Gastrocnemius medialis (tissue), 4 donors: ENCODE measurements around the gene PLCL1.

Experiments used
- CTCF ChIP-seq, 5 experiments: fragments of 450-650 bp in 3 of 5; fragments of 200-600 bp in 2 of 5; sonication (generic) in 2 of 5; IDR thresholded peaks in 4 of 5; conservative IDR thresholded peaks in 1 of 5; 1 replicate in 4 of 5; 2 replicates in 1 of 5; pipeline ENCODE4 v1.5.1; 2016 to 2019; ENCODE audit warnings: antibody characterized with exemption in 5 of 5, mild to moderate bottlenecking in 3 of 5, moderate library complexity in 3 of 5
- POLR2A ChIP-seq, 2 donors: fragments of 450-650 bp; IDR thresholded peaks; one replicate each; pipeline ENCODE4 v1.6.1; 2017; ENCODE audit warnings: antibody characterized with exemption in 2 of 2, mild to moderate bottlenecking in 2 of 2, moderate library complexity in 2 of 2

- TF ChIP-seq POLR2A (IDR thresholded peaks at IDR 0.05) = no peak
- TF ChIP-seq CTCF (IDR thresholded peaks at IDR 0.05 in 4 of 5, conservative IDR thresholded peaks at IDR 0.05 in 1 of 5) = no peak
Measured at GRCh38 chr2:197821550-197822289, 17.3 kb downstream of the PLCL1 start.
